NCI-H1092 treated with DMSO at 0.1 percent for 48 hours (cell line): Measurements from ENCODE around the gene PLEKHM2.
"Not testable (repeated sequence)": the region's sequence is repeated elsewhere in the genome, so short reads cannot be mapped to it uniquely, and the experiment has no call there.

Experiments used
- DNase-seq: peaks from one replicate; lab custom pipeline; 2025; lab: John Stamatoyannopoulos, UW

PLEKHM2 gene

DNA sequence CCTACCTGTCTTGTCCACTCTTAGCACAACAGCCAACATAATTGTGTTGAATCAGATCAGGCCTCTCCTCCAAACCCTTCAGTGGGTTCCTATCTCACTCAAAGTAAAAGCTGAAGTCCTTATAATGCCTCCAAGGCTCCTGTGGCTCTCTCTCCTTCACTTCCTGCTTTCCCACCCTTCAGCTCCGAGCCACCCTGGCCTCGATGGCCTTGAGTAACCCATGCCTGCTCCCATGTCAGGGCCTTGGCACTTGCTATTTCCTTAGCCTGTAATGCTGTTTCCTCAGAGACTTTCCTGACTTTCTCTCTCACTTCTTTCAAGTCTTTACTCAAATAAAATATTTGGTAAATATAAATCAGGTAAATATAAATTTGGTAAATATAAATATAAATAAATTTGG, 8.1 kb upstream of the PLEKHM2 start:
- no peak for DNase-seq

DNA sequence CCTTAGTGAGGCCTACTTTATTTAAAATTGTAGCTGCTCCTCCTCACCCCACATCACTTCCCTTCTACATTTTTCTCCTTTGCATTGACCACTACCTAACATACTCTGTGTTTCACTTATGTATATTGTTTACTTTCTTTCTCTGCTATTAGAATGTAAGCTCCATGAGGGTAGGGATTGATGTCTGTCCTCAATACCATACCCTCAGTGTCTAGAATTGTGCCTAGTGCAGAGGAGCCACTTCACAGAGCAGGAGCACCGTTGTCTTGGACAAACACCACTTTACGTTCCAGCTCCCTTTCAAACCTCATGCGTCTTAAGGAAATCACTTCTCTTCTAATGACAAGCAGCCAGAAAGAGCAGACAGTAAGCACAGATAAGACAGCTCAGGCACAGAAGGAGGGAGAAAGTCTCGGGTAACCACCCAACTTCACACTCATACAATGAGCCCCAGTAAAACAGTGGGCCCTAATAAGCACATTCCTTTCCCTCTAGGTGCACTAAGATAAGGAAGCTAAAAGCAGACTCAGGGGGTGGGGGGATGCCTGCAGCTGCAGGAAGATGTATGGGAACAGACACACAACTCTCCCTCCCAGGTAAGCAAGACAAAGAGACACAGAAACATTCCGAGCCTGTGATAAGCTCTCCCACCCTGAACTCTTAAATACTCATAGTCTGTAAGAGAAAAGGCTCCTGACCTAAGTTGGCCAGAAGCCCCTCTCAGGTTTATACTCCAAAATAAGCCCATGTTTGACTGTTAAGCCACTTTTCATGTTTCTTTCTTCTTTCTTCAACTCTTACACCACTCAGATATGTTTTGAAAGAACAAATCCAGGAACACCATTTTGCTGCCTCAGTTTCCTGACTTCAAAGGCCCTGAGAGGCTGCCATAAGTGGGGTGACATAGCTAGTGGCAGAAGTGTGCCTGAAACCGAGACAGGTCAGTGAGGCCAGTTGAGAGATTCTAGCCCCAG, 7.1 kb upstream of the PLEKHM2 start:
- DNase-seq: no peak

DNA sequence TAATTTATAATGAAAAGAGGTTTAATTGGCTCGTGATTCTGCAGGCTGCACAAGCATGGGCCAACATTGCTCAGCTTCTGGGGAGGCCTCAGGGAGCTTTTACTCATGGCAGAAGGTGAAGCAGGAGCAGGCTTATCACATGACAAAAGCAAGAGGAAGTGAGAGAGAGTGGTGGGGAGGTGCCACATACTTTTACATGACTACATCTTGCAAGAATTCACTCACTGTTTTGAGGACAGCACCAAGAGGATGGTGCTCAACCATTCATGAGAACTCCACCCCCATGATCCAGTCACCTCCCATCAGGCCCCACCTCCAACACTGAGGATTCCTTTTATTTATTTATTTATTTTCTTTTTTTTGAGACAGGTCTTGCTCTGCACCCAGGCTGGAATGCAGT, 5.5 kb upstream of the PLEKHM2 start:
- DNase-seq: no peak

DNA sequence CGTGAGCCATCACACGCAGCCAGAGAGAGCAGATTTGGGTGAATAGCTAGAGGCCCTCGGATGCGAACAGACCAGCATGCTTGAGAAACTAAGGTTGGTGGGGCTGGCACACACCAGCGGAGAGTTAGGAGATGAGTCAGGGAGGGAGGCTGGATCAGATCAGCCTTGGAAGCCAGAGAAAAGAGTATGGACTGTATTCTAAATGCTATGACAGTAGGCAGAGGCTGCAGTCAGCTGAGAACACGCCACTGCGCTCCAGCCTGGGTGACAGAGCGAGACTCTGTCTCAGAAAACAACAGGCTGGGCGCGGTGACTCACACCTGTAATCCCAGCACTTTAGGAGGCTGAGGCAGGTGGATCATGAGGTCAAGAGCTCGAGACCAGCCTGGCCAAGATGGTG, 4.0 kb upstream of the PLEKHM2 start:
- DNase-seq: no peak

DNA sequence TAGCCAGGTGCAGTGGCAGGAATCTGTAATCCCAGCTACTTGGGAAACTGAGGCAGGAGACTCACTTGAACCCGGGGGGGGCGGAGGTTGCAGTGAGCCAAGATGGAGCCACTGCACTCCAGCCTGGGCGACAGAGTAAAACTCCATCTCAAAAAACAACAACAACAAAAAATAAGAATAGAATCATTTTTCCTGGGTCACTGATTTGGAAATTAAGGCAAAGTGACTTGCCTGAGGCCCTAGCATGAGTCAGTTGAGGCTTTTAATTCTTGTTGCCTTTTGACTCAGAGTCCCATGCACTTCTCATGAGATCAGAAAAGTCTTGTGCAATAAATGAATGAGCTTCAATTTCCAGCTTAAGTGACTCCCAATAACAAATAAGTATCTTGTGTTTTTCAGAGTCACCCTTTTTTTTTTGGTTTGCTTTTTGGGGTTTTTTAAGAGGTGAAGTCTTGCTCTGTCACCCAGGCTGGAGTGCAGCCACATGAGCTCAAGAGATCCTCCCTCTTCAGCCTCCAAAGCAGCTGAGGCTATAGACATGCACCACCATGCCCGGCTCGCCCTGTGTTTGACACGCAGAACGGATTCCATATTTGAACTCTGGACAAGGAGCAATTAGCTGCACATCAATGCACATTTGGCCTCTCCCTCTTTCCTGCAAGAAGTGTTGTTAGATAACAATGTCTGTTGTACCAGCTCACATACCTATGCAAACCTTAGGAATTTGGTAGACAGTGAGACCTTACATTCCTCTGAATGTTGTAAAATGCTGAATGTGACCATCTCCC, 3.4 kb upstream of the PLEKHM2 start:
- DNase-seq: no peak

DNA sequence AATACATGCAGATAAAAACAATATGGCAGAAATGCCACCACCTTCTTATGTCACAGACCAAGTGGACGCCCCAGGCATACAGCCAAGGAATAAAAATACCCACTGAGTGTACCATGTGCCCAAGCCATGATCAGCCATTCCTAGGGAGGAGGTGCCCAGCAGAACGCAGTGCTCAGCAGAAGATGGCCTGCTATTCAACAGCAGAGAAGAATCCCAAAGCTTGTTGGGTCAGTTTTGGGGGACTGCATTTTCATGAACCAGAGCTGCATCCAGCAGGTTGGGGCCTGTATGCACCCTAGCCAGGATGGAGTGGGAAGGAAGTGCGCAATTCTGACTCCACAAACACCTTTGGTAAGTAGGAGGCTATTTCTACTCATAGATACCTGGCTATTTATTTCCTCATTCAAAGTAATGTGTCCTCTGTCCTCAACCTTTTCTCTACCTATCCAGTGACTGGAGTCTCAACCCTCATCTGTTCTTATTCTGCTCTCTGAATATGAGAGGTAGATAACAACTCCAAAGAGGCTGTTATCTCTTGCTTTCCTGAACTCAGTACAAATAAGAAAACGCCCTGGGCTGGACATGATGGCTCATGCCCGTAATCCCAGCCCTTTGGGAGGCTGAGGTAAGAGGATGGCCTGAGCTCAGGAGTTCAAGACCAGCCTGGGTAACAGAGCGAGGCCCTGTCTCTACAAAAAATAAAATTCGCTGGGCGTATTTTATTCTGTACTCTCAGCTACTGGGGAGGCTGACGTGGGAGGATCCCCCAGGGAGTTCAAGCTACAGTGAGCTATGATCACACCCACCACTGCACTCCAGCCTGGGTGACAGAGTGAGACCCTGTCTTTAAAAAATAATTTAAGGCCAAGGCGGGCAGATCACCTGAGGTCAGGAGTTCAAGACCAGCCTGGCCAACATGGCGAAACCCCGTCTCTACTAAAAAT, 2.5 kb upstream of the PLEKHM2 start:
- DNase-seq: no peak

DNA sequence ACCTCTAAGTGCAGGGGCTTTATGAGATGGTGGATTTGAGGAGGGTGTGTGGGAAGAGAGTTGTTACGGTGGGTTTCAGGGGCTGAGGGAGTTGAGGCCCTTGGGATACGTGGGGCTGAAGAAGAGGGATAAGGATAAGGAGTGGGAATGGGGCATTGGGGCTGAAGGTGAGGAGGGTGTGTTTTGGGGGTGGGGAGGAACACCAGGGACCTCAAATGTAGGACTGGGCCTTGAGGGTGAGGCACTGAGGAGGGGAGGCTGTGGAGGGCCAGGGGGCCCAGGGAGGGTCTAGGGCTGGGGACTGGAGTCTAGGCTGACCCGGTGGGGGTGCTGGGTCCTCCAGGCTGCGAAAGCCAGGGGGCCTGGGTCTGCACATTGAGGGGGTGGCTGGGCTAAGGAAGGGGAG, 1.2 kb upstream of the PLEKHM2 start:
- no peak for DNase-seq

DNA sequence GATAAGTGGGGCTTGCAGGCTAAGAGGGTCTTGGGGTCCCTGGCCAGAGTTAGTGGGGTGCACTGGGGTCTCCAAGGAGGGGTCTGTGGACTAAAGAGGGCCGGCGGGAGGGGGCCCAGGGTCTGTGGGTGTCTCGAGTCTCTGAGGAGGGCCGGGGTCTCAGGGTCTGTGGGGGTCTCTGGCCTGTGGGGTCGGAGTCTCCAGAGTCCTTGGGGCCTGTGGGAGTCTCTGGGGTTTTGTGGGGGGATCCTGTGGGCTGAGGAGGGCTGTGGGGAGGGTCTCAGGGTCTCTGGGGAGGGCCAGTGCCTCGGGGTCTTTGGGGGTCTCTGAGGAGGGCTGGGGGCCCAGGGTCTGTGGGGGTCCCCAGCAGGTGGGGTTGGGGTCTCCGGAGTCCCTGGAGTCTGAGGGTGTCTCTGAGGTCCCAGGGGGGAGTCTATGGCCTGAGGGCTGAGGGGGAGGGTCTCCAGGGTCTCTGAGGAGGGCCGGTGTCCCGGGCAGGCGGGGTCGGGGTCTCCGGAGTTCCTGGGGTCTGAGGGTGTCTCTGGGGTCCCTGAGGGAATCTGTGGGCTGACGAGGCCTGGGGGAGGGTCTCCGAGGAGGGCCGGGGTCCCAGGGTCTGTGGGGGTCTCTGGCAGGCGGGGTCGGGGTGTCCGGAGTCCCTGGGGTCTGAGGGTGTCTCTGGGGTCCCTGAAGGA, 628 bp upstream of the PLEKHM2 start:
- DNase-seq: no peak

DNA sequence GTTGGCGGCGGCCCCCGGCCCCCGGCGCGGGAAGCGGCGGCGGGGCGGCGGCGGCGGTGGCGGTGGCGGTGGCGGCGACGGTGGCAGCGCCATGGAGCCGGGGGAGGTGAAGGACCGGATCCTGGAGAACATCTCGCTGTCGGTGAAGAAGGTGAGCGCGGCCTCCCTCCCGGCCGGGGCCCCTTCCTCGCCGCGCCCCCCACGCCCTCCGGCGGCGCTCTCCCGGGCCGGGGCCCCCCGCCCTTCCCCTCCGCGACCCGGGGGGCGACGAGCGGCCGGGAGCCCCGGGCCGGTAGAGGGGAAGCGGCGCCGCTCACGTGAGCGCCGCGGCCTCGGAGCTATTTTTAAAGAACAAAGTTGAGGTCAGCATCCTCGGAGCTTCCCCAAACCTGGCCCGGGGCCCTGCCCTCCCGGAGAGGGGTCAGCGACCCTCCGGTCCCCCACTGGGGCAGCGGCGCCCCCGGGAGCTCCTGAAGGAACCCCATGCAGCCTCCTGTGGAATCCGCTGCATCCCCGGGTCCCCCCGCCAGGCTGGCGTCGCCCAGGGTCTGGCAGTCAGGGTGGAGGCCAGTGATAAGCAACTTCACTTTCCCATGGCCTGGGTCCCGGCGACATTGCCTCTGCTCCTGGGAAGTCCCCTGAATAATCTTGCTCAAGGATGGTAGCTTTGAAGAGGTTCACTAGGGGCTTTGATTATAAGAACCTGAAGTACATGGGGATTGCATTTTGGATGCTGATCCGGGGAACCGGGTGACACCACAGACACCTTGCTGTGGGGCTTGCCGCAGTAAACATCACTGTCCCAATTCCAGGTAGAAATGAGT, 560 bp downstream of the PLEKHM2 start:
- peak; percentile 29 for DNase-seq

DNA sequence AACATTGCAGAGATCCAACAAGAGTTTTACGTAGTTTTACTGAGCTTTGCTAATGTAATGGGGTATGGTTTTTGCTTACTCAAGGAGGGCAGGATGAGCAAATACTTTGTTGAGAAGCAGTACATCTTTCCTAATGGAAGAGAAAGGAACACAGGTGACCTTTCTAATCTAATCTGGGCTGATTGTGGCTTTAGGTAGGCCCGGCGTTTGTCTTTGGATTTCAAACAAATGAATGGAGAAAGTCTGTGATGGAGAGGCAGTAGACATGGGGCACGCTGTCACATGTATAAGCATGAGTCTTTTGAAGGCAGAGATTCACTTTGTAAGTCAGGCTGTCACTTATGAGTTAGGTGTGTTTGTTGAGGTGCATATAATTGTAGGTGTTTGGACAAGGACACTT, 1.7 kb downstream of the PLEKHM2 start:
- DNase-seq: no peak

DNA sequence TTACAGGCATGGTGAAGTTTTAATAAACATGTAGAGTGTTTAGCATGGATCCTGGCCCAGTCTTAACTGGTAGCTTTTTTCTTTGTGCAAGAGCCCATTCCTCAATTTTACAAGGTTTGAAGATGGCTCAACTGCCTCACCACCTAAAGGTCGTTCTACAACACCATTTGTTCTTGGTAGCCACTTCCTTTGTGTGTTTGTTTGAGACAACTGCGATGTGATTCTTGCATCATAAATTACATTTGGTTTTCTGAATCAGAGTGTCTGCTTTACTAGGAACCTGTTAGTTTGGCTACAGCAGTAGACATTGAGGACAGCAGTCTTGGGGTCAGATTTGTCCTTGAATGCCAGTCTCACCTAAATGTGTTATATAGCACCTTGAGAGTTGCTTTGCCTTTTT, 3.3 kb downstream of the PLEKHM2 start:
- DNase-seq: no peak

DNA sequence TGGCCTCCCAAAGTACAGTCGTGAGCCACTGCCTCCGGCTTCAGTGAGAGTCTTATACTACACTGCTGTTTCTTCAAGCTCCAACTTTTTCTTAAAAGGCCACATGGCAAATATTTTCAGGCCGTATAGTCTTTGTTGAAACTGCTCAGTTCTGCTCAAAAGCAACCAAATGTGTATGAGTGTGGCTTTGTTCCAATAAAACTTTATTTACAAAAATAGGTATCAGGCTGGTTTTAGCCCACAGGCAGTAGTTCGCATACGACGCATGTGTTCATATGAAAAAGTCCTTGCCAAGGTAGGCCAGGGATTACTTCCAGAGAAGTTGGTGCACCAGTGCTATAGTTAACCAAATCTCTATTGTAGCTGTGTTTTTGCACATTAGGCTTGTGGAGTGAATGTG, 6.2 kb downstream of the PLEKHM2 start:
- DNase-seq: no peak

DNA sequence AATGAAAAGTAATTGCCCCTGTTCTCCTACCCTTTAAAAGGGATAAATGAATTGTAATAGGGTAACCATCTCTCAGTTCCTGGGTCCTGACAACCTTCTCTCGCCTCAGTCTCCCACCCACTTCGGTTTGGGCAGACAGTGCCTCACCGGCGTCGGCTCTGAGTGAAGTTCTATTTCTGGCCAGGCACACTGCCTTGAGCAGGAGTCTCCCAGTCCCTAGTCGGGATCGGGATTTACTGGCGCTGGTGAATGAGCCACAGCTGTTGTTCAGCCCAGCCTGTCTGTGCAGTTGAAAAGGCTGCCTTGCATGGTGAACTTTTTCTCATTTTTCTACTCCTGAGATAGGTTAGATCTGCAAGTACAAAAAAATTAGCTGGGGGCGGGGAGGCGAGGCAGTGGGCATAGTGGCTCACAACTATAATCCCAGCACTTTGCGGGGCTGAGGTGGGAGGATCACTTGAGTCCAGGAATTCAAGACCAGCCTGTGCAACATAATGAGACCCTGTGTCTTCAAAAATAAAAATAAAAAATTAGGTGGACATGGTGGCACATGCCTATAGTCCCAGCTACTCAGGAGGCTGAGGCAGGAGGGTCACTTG, 7.4 kb downstream of the PLEKHM2 start:
- DNase-seq: no peak

DNA sequence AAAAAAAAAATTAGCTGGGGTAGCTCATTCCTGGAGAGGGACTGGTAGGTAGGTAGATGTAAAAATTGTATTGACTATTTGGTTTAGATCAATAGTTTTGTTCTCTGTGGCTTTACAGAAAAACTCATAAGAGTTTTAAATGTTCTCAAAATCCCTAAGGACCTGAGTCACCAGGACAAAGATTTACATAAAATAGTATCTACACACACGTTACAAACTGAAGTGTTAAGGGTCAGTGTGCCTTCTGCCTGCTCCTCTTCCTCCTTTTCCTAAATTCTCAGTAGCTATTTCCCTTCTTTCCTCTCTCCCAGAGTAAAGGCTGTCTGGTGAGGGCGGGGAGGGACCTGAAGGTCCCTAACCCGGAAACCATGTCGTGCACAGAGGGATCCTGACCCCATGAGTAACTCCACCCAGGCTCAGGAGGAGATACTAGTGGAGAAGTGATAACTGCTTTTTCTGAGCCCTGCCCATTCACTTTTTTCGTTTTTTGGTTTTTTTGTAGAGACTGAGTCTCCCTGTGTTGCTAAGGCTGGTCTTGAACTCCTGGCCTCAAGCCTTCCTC, 8.1 kb downstream of the PLEKHM2 start:
- DNase-seq: no peak

DNA sequence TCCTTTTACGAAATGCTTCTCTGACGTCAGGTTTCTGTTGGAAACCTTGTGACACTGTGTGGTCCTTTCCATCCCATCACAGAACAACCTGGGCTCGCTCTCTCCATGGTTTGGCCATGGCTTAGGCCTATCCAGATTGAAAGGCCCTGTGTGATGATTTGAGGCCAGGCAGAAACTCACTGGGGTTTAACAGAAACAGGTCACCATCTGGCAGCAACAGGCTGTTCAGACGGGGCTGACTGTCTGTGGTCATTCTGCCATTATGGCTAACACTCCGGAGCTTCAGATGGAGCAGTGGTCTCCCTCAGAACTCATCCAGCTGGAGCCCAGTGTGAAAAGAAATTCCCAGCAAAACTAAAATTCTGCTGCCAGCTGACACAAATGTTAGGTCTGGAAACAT, 9.3 kb downstream of the PLEKHM2 start:
- DNase-seq: no peak

DNA sequence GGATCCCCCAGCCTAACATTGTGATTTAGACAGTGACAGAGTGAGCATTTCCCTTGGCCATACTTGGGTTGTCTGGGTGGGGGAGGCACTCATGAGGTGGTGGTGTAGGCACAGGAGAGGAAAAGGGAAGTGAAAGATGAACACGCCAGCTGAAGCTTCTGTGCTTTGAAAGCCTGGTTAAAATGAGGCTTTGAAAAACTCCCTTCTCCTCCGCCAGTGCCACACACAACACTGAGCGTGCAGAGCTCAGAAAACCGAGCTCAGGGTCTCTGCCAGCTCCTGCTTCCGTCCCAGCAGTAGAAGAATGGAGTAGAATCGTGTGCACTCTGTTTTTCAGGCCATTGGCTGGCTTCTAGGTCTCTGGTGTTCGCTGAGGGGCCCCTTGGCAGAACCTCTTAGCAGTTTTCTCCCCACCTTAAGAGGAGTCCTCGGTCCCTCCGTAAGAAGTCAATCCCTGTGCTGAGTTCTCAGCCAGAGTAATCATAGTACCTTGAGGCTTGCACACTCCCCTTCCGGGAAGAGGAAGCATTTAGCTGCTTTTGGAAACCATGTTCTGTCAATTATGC, 12.9 kb downstream of the PLEKHM2 start:
- DNase-seq: no peak

DNA sequence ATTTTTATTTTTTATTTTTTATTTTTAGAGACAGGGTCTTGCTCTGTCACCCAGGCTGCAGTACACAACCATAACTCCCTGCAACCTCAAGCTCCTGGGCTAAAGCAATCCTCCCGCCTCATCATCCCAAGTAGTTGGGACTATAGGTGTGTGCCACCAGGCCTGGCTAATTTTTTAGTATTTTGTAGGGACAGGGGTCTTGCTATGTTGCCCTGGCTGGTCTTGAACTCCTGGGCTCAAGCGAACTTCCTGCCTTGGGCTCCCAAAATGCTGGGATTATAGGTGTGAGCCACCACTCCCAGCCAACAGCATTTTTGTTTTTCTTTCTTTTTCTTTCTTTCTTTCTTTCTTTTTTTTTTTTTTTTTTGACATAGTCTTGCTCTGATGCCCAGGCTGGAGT, 14.1 kb downstream of the PLEKHM2 start:
- DNase-seq: no peak

DNA sequence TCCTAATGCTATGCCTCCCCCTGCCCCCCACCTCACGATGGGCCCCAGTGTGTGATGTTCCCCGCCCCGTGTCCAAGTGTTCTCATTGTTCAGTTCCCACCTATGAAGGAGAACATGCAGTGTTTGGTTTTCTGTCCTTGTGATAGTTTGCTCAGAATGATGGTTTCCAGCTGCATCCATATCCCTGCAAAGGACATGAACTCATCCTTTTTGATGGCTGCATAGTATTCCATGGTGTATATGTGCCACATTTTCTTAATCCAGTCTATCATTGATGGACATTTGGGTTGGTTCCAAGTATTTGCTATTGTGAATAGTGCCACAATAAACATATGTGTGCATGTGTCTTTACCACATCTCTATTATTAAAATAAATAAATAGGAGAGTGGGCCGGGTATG, 15.2 kb downstream of the PLEKHM2 start:
- not testable (repeated sequence) for DNase-seq

DNA sequence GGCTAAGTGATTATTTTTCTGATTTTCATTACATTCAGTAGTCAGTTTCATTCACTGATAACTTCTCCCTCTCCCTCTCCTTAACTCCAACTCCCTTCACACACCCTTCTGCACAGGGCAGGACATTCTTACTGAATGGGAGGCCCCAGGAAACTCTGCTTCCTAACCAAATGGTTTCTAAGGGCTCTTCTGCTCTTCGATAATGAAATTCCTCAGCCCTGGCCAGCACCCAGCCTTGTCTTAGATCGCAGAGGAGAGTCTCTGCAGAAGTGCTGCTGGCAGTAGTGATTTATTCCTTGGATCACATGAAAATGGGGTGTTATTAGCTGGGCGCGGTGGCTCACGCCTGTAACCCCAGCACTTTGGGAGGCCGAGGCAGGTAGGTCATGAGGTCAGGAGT, 16.4 kb downstream of the PLEKHM2 start:
- DNase-seq: no peak
